A673 (cell line): Measurements from ENCODE around the gene STRAP.

Source experiments
- EZH2 ChIP-seq: fragments of 200-600 bp; sonication (generic); IDR thresholded peaks from 2 replicates; pipeline ENCODE4 v1.6.1; 2017; ENCODE audit warnings: borderline replicate concordance, low read depth, mild to moderate bottlenecking, mixed read lengths, antibody characterized with exemption, low read length; ENCODE audit not compliant: poor library complexity, severe bottlenecking
- TF ChIP-seq, protein P1 (sequence below): fragments of 300-800, 200-600 bp; sonication (generic); conservative IDR thresholded peaks from 2 replicates; pipeline ENCODE4 v1.5.1; 2017; ENCODE audit warnings: low read depth, mild to moderate bottlenecking, antibody characterized with exemption, low read length, moderate library complexity, mixed read lengths

DNA sequence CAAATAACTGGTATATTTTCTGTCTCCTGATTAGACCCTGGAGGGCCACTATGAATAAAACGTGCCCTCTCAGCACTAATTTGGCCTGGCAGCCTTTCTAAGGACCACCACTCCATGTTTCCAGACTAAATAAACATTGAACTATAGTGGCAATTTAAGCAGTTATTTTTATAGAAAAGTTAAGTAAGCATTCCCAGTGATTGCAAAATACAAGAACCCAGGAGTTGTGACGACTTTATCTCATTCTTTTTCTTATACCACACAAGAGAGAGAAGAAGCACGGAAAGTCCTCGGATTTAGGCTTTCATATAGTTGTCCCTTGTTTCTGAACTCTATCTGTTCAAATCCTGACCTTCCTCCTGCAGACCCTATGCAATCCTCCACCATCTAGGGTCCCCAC is 23.1 kb upstream of the STRAP start:
- TF ChIP-seq EZH2, result no peak
- TF ChIP-seq, protein P1, sequence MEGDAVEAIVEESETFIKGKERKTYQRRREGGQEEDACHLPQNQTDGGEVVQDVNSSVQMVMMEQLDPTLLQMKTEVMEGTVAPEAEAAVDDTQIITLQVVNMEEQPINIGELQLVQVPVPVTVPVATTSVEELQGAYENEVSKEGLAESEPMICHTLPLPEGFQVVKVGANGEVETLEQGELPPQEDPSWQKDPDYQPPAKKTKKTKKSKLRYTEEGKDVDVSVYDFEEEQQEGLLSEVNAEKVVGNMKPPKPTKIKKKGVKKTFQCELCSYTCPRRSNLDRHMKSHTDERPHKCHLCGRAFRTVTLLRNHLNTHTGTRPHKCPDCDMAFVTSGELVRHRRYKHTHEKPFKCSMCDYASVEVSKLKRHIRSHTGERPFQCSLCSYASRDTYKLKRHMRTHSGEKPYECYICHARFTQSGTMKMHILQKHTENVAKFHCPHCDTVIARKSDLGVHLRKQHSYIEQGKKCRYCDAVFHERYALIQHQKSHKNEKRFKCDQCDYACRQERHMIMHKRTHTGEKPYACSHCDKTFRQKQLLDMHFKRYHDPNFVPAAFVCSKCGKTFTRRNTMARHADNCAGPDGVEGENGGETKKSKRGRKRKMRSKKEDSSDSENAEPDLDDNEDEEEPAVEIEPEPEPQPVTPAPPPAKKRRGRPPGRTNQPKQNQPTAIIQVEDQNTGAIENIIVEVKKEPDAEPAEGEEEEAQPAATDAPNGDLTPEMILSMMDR, result no peak
